OCI-LY1 (cell line): ENCODE data around the gene SUN1.

ENCODE experiments used
- EZH2 ChIP-seq: fragments of 200-600 bp; sonication (generic), shearing (Covaris generic); IDR thresholded peaks from 2 replicates; pipeline ENCODE4 v1.8.0; 2017; ENCODE audit warnings: borderline replicate concordance, mixed run types, mild to moderate bottlenecking, antibody characterized with exemption, low read length, moderate library complexity, mixed read lengths
- TF ChIP-seq, protein P1 (sequence below): fragments of 200-600 bp; sonication (generic), shearing (Covaris generic); IDR thresholded peaks from 2 replicates; pipeline ENCODE4 v1.5.1; 2017; ENCODE audit warnings: mild to moderate bottlenecking, antibody characterized with exemption, low read length, moderate library complexity, mixed read lengths

DNA sequence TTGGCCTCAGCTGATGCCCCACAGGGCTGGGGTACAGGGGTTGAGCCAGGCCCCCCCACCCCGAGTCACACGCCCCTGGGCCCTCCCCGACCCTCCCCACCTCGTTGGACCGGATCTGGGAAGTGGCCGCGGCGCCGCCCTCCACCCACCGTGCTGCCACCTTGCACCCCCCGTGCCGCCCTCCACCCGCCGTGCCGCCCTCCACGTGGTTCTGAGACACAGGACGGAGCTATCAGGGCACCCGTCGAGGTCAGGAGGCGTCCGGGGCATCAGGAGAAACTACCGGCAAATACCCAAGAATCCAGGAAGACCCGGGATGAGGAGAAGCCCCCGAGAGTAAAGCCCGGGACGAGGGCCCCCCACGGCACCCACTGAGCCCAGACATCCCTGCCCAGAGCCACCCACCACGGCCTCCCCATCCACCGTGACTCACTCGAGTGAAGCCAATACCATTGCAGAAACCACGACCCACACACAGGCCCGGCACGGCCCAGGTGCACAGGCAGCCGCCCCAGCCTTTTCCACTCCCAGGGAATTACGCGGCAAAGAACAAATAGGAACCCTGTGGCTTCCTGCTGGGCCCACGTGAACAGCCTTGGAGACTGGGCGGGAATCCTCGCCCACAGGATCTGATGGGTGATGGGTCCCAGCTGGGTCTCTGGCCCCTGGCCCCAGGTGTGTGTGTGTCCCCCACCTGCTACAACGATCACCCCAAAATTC is 88.2 kb downstream of the SUN1 start:
- TF ChIP-seq, protein P1, sequence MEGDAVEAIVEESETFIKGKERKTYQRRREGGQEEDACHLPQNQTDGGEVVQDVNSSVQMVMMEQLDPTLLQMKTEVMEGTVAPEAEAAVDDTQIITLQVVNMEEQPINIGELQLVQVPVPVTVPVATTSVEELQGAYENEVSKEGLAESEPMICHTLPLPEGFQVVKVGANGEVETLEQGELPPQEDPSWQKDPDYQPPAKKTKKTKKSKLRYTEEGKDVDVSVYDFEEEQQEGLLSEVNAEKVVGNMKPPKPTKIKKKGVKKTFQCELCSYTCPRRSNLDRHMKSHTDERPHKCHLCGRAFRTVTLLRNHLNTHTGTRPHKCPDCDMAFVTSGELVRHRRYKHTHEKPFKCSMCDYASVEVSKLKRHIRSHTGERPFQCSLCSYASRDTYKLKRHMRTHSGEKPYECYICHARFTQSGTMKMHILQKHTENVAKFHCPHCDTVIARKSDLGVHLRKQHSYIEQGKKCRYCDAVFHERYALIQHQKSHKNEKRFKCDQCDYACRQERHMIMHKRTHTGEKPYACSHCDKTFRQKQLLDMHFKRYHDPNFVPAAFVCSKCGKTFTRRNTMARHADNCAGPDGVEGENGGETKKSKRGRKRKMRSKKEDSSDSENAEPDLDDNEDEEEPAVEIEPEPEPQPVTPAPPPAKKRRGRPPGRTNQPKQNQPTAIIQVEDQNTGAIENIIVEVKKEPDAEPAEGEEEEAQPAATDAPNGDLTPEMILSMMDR = no peak
- no peak for TF ChIP-seq EZH2
